ENCODE results near the gene PRDM16.

GRCh38 chr1:3456449-3456963 is 387.5 kb downstream of the PRDM16 start:
- no peak for TF ChIP-seq CTCF (conservative IDR thresholded peaks at IDR 0.05 in 1 of 2, IDR thresholded peaks at IDR 0.05 in 1 of 2; ENCODE audit: extremely low read depth in 1 of 2, insufficient read depth in 1 of 2, low read depth in 1 of 2, low read length in 2 of 2)
- no peak for TF ChIP-seq EZH2 (IDR thresholded peaks at IDR 0.05; ENCODE audit: borderline replicate concordance, low read length)
